Measurements from ENCODE around the gene RNPS1.

DNA sequence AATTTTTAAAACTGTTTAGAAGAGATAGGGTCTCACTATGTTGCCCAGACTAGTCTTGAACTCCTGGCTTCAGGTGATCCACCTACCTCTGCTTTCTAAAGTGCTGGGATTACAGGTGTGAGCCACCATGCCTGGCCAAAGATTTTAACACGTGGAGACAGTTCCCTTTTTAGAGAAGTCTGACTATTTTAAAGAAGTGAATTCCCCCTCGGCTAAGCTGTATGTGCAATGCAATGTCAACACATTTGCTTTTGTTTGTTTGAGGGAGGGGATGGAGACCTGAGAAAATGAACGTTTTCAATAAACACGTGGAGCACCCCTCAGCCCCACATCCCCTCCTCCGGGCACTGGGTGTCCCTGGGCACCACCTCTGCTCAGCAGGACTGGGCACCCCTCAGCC lies 14.3 kb upstream of the RNPS1 start:
- TF ChIP-seq SMARCC2 (IDR thresholded peaks at IDR 0.05; ENCODE audit: low read depth) (no peak), BMI1 (IDR thresholded peaks at IDR 0.05; ENCODE audit: low read length) (no peak), MYC (IDR thresholded peaks at IDR 0.05; ENCODE audit: low read depth, low read length) (no peak), MYC (CRISPR knock-in tag; IDR thresholded peaks at IDR 0.05; ENCODE audit: borderline replicate concordance, low read depth) (no peak), FOXJ3 (CRISPR knock-in tag; IDR thresholded peaks at IDR 0.05) (no peak), CUX1 (CRISPR knock-in tag; IDR thresholded peaks at IDR 0.05) (no peak), ZNF274 (IDR thresholded peaks at IDR 0.05; ENCODE audit: borderline replicate concordance, low read depth, low read length) (no peak), ZNF121 (CRISPR knock-in tag; conservative IDR thresholded peaks at IDR 0.05) (no peak), BRF2 (IDR thresholded peaks at IDR 0.05; ENCODE audit: borderline replicate concordance, insufficient read depth, insufficient read length) (no peak), ZFPM2 (CRISPR knock-in tag; IDR thresholded peaks at IDR 0.05) (no peak)
- TF ChIP-seq, protein P1, sequence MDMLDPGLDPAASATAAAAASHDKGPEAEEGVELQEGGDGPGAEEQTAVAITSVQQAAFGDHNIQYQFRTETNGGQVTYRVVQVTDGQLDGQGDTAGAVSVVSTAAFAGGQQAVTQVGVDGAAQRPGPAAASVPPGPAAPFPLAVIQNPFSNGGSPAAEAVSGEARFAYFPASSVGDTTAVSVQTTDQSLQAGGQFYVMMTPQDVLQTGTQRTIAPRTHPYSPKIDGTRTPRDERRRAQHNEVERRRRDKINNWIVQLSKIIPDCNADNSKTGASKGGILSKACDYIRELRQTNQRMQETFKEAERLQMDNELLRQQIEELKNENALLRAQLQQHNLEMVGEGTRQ (CRISPR knock-in tag; IDR thresholded peaks at IDR 0.05), result no peak
- TF ChIP-seq, protein P2, sequence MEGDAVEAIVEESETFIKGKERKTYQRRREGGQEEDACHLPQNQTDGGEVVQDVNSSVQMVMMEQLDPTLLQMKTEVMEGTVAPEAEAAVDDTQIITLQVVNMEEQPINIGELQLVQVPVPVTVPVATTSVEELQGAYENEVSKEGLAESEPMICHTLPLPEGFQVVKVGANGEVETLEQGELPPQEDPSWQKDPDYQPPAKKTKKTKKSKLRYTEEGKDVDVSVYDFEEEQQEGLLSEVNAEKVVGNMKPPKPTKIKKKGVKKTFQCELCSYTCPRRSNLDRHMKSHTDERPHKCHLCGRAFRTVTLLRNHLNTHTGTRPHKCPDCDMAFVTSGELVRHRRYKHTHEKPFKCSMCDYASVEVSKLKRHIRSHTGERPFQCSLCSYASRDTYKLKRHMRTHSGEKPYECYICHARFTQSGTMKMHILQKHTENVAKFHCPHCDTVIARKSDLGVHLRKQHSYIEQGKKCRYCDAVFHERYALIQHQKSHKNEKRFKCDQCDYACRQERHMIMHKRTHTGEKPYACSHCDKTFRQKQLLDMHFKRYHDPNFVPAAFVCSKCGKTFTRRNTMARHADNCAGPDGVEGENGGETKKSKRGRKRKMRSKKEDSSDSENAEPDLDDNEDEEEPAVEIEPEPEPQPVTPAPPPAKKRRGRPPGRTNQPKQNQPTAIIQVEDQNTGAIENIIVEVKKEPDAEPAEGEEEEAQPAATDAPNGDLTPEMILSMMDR (IDR thresholded peaks at IDR 0.05 in 2 of 3, conservative IDR thresholded peaks at IDR 0.05 in 1 of 3; ENCODE audit: insufficient read depth in 2 of 3, low read depth in 1 of 3, low read length in 3 of 3), result no peak
- TF ChIP-seq, protein P3, sequence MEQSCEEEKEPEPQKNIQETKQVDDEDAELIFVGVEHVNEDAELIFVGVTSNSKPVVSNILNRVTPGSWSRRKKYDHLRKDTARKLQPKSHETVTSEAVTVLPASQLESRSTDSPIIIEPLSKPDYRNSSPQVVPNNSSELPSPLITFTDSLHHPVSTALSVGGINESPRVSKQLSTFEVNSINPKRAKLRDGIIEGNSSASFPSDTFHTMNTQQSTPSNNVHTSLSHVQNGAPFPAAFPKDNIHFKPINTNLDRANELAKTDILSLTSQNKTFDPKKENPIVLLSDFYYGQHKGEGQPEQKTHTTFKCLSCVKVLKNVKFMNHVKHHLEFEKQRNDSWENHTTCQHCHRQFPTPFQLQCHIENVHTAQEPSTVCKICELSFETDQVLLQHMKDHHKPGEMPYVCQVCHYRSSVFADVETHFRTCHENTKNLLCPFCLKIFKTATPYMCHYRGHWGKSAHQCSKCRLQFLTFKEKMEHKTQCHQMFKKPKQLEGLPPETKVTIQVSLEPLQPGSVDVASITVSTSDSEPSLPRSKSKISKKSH (CRISPR knock-in tag; IDR thresholded peaks at IDR 0.05), result no peak

All from K562 (cell line).